GM18870 (cell line): Measurements from ENCODE around the gene DNHD1.

ENCODE experiments used
- ATAC-seq: cut with Tn5 transposase; IDR thresholded peaks from one replicate; pipeline ENCODE4 v1.9.1; 2021; ENCODE audit warnings: moderate library complexity; ENCODE audit not compliant: unreplicated experiment

DNHD1 gene

DNA sequence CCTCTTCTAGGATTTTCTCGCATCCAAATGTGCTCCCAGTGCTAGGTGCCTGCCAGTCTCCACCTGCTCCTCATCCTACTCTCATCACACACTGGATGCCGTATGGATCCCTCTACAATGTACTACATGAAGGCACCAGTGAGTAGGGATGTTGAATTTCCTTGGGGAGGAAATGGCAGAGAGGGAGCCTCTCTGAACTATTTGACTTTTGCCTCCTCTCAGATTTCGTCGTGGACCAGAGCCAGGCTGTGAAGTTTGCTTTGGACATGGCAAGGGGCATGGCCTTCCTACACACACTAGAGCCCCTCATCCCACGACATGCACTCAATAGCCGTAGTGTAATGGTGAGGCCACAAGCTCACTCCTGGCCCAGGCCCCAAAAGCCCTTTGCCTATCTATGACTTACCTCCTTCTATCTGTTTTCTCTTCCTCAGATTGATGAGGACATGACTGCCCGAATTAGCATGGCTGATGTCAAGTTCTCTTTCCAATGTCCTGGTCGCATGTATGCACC lies 112.5 kb downstream of the DNHD1 start:
- no peak for ATAC-seq

GRCh38 chr11:6610591-6610990 lies 113.5 kb downstream of the DNHD1 start:
- ATAC-seq, result no peak

GRCh38 chr11:6611092-6611962 lies 114.2 kb downstream of the DNHD1 start:
- ATAC-seq, result no peak

- ATAC-seq, result no peak
These were observed 114.8 kb downstream of the DNHD1 start for GRCh38 chr11:6611963-6612212.

DNA sequence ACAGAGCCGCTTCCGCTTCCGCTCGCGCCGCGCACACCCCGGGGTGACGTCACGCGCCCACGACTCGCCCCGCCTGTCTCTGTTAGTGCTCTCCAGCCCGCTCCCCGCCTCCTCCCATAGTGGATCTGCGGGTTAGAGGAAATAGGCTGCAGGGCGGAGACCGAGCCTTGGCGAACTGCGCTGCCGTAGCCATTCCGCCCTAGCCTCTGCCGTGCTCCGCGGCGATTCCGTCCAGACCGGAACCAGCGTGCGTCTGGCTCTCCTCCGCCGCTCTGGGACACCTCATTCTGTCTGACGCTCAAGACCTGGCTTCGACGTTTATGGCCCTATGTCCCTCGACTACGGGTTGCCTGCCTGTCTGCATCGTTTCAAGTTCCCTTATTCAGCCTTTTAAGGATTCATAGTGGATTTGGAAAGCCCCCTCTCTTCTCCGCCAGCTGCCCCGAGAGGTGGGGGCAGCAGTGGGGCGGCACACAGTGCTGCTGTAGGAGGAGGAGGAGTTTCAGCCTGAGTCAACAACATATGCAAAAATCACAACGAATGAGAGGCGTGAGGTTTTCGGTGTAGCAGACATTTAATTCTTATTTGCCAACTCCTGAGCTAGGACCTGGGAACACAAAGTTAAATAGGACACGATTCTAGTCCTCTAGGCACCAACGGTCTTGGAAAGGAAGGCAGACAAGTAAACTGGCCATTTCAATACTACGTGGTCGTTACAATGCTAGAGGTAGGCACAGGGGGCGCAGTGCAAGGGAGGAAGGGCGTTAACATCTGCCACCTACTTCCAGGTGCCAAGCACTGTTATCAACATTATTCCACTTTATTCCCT lies 115.3 kb downstream of the DNHD1 start, which contains the start of gene TAF10:
Gene TAF10, minus strand, starts transcription at position 4 of the 829 bp plus-strand sequence. CDS start 27 bp downstream, outside the sequence.
- ATAC-seq, result peak; percentile 74

DNA sequence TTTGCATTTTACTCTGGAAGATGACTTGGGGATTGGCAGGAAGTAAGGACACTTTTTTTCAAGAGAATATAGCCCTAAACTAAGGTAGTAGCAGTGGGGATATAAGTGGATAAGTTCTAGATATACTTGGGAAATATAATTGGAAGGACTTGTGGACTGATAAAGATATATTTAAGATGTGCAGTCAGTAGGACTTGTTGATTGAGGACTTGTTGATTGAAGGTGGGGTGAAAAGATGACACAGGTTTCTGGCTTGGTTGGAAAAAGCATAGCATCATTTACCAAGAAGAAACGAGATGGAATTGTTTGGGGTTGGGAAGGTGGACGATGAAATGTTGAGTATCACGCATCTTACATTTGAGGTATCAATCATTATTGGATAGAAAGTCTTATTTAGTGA lies 116.4 kb downstream of the DNHD1 start:
- no peak for ATAC-seq

DNA sequence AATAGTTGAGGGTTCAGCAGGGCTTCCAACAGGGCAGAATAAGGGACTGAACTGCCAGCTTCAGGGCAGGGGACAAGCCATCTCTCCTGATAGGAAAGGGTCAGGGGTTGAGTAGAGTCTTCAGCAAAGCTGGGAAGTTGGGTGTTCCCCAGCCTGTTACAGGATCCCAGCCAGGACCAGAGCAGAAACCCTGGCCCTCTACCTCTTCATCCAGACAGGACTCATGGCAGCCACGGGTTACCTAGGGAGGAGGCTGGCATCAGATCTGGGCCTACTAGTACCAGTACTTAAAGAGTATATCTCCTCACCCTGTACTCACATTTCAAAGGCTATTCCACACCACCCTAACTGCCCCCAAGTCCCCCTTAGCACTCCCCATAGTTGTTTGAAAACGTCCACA lies 117.4 kb downstream of the DNHD1 start:
- no peak for ATAC-seq

GRCh38 chr11:6615046-6615445 lies 118.0 kb downstream of the DNHD1 start:
- no peak for ATAC-seq

DNA sequence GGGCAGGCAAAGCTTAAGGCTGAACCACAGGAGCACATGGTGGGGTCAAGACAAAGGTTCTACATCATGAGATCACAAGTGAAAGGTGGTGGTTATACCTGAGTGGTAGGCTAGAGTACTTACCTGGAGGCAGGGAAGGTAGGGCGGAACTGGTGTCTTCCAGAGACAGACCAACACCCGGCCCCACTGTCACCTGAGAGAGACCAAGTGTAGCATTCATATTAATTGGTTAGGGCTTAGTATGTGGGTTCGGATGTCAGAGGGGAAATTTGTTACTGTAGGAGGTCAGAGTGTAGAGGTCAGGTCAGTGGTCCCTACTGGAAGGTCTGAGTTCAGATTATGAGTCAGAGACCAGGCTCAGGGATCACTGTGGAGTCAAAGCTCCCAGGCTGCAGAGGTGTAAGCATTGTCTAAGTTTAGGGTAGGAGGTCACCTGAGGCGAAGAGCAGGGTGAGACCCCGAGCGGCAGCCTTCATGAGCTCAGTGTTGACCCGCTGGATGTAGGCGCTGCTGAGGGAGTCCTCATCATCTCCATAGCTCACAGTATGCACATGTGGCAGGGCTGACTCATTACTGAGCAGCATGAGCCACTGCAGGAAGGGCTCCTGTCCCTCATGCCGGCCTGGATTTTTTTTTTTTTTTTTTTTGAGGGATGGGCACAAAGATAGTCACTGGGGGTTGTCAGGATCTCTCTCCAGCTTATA lies 119.0 kb downstream of the DNHD1 start:
- no peak for ATAC-seq

GRCh38 chr11:6616596-6617250 lies 119.6 kb downstream of the DNHD1 start:
- ATAC-seq, result no peak

GRCh38 chr11:6617315-6617781 lies 120.3 kb downstream of the DNHD1 start:
- ATAC-seq, result no peak

DNA sequence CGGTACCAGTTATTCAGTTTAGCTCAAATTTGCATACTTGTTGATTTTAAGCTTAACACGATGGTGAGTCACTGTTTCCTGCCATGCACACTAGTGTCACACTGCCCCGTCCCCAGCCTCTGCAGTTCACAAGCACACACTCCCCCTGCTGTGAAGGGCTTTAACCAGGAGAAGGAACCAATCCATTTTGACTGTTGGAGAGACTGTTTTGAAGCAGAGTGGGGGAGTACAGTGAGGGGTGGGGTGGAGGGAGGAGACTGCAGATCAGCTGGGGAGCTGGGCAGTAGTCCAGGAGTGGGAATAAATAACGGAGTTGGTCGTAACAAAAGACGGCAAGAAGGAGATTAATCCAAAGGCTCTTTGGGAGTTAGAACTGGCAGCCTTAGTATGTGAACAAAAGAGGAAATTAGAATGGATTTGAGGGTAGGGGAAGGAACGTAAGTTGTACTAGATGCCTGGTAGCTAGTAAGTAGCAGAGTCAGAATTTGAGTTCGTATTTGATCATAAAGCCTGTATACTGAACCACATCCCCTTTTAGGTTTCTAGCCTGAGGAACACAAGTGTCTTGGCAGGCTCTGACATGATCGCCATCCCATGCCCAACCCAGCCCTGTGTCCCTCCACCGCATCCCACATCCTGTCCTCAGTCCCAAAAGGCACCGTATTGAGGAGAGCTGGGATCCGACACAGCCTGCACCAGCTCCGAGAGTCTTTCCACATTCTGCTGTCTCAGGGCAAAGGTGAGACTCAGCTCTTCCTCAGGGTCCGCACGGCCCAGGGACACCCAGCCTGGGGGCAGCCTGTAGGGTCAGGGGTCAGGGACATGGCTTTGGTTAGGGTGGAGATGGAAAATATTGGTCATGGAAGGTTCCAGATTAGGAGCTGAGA lies 121.3 kb downstream of the DNHD1 start:
- no peak for ATAC-seq

- peak; percentile 98 for ATAC-seq
These were observed 122.1 kb downstream of the DNHD1 start, which contains the start of gene TPP1 for GRCh38 chr11:6619004-6619745. TPP1 (minus strand) TSS chr11:6619422; CDS start chr11:6619400, 22 bp downstream.

DNA sequence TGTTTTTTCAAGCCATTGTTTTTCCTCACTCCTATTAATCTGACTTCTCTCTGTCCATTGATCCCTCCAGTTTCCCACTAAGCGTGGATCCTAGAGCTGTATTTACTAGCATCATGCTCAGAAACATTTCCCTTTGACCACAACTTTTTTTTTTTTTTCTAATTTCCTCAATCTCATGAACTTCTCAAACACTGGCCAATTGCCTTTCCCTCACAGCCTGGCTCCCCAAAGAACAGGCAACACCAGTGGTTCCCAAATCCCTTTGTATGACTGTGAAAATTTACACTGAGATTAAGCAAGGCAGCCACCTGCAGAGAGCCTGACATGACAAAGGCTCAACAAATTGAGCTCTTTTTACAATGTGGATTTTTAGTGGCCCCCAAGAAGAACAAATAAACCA lies 123.6 kb downstream of the DNHD1 start:
- no peak for ATAC-seq
